ENCODE data around the gene NUP62.

NUP62 gene

DNA sequence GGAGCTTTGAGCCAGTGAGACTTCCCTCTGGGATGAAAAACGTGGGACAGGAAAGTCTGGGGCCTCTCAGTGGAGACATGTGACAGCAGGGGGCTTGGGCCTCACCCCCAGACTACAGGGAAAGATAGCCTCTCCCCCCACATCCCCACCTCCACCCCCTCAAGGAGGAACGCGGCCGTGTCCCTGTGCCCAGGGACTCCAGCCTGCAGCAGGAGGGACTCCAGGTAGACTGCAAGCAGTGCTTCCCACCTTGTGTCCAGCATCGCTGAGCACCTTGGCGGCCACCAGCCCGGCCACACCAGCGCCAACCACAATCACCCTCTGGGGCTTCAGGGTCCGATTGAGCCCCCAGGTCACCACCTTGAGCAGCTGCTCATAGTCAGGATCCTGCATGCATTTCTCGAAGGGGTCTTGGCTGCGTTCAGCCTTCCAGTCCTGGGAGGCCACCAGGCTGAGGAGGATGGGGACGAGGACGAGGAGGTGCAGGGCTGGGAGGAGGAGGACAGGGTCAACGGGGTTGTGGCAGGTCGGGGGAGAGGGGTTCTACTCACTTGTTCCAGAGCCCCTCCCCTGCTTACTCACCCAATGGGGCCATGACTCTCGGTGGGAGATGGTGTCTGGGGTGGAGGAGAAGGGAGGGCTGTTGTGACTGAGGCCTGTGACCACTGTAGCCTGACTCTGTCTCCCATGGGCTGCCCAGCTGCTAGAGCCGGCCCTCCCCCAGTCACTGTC lies 33.6 kb downstream of the NUP62 start:
- no peak for DNase-seq

DNA sequence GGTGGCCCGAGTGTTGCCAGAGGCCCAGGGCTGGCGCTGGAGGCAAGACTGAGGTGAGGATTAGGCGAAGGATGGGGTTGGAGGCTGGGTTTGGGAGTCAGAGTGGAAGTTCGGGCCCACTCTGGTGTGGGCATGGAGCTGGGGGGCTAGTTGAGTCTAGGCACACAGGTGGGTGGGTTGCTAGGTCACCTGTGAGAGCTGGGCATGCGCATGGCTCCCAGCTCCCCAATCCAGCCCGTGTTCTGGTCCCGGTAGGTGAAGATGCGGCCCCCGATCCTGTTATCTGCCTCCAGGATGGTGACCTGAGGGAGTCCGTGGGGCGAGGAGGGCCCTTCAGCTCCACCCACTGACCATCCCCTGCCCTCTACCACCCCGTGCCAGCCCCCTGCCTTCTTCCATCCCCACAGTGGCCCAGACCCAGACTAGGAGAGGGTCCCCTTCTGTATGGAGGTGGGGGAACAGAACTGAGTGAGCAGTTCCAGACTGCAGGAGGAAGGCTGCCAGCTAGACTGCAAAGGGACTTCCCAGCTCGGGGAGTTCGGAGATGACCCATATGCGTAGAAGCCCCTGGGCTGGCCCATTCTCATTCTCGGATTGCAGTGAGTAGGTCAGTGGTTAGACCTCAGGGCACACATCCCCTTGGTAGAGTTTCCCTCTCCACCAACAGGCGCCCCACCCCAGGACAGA lies 34.3 kb downstream of the NUP62 start:
- no peak for DNase-seq

DNA sequence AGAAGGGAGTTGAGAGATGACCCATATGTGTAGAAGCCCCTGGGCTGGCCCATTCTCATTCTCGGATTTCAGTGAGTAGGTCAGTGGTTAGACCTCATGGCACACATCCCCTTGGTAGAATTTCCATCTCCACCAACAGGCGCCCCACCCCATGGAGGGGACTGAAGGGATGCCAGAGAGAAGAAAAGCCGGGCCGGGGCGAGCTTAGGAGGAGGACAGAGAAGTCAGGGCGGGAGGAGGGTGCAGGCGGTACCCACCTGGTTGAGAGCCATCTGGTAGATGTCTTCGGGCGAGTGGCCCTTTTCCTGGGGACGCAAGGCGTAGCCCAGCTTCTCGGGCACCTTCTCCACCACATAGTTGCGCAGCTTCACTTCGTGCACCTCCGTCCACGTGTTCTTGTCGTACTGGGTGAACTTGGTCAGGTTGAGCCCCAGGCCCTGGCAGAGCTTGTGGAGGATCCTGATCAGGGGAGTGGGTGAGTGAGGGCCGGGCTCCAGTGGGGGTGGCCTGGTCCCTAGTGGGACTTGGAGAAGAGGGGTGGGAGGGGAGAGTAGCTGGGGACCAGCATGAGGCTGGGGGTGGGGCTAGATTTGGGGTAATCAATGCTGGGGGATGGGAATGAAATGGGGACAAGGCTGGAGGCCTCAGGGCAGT lies 35.2 kb downstream of the NUP62 start:
- no peak for DNase-seq

- DNase-seq: no peak
Observed at GRCh38 chr19:49892716-49893115, 36.6 kb downstream of the NUP62 start.

- DNase-seq: no peak
Observed at GRCh38 chr19:49891393-49891792, 37.9 kb downstream of the NUP62 start.

DNA sequence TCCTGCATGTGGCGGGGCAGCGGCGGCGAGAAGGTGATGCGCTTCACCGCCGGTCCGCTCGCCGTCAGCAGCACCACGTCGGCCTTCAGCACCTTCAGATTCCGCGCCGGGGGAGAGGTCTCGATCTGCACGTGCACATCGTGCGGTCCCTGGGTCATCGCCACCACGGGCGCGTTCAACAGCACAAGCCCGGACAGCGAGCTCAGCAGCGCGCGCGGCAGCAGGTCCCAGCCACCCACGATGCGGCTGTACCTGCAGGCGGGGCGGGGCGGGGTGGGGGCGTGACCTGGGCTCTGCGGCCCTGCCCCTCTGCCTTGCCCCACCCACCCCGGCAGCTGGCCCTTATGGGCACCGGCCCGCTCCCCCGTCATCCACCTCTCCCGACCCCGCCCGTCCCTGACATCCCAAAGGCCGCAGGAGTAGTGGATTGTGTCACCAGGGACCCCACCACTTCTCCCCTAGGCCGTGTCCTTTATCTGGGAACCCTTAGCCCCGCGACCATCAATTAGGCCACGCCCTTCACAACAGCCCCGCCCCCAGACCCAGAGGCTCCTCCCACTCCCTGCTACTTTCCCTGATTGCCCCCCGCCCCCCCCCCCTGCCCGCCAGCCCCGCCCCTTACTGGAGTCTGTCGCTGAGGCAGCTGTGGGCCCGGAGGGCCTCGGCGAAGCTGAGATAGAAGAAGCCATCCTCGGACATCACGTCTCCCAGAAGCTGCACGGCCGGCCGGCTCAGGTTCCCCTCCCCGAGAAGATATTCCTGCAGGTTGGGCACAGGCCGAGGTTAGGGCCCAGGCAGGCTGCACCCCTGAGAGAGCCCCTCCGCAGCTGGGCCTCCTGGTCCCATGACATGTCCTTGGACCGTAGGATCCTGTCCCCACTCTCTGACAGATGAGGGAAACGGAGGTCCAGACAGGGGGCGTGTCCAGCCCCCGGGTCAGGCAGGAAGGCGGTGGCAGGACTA lies 38.7 kb downstream of the NUP62 start:
- DNase-seq: no peak

DNA sequence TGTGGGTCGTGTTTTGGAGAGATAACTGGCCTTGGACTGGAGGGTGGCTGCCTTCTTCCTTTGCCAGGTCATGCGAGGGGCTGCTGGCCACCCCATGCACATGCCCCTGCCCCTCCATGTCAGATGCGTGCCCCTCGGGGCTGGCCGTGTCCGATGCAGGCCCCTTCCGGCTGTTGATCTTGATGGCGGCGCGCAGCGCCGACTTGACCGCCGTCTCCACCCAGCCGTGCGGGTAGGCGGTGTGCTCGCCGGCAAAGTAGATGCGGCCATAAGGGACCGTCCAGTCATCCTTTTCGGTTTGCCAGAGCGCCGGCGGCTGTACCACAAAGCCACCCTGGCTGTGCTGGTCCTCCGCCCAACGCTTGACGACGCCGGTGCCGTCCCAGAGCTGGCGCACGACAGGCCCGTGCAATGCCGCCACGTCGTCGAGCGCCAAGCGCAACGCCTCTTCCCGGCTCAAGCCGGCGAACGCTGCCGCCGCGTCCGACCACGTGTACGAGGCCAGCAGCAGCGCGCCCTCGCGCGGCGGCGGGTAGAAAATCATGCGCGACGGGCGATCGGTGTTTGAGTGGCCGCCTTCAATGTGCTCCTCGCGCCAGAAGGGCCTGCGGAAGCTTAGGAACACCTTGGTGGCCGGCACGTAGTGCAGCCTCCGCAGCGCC lies 39.5 kb downstream of the NUP62 start:
- no peak for DNase-seq

GRCh38 chr19:49889038-49889686 lies 40.1 kb downstream of the NUP62 start:
- no peak for DNase-seq

DNA sequence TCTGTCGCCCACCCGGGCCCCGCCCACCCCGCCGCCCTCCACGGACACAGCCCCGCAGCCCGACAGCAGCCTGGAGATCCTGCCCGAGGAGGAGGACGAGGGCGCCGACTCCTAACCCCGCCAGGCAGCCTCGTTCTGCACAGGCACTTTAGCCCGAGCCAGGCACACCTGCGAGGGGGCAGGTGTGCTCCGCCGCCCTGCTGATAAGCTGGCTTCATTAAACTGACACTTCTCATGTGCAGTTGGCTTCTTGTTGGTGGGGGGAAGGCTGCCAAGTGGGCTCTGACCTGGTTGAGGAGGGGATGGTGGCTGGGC lies 40.8 kb downstream of the NUP62 start:
- DNase-seq: no peak

DNA sequence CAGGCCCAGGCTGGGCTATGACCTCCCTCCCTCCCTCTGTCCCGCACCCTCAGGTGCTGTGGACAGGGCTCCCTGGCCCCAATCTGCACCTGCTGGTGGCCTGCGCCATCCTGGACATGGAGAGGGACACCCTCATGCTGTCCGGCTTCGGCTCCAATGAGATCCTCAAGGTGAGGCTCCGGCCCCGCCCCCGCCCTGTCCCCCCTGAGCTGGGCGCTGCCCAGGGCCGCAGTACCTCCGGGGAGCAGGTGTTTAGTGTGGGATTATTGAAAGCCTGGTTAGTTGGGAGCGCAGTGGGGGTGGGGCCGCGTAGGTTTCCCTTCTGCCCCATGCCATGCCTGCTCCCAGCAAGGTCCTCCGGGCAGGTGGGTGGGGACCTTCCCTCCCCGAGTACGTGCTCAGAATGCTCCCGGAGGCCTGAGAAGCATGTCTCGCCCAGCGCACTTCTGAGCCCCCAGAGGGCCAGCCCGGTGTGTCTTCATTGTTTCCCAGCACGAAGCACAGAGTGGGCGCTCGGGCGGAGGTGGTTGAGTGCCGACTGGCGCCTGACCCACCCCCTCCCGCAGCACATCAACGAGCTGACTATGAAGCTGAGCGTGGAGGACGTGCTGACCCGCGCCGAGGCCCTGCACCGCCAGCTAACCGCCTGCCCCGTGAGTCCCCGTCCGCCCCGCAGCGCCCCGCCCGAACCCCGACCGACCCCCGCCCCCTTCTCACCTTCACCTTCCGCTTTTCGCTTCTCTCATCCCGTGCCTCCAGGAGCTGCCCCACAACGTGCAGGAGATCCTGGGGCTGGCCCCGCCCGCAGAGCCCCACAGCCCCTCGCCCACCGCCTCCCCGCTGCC lies 41.4 kb downstream of the NUP62 start:
- no peak for DNase-seq

- DNase-seq: no peak
Observed at GRCh38 chr19:49887037-49887664, 42.2 kb downstream of the NUP62 start.

DNA sequence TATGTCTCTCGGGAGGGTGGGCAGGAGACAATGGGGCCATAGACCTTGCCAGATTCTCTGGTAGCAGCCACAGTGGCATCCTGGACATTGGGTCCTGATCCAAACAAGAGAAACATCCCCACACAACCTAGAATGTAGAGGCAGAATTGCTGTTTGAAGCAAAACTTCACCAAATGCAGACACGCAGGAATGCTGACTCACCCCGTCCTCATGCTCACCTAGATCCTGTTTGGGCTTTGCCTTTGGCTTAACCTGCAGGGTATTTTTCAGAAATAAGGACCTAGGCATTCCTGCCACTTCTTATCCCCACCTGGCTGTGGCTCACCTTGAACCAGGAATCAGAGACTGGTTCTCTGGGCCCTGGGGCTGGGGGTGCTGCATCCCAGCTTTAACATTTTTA lies 44.5 kb downstream of the NUP62 start:
- no peak for DNase-seq

- DNase-seq: no peak
Observed at GRCh38 chr19:49884109-49884508, 45.2 kb downstream of the NUP62 start.

DNA sequence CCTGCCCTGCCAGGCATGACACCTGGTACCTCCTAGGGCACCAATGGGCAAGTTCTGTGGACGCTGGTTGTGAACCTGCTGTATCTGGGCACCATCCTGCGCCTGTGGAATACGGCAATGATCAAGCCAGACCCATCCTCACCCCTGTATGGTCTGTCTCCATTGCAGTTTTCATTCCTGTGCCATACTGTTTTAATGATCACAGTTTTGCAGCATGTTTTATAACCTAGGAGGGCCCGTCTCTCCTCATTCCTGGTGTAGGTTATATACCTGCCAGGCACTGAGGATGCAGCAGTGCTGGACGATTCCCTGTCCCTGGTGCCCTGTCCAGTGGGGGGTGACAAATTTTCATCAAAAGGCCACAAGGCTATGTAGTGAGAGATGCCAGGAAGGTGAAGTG lies 46.2 kb downstream of the NUP62 start:
- DNase-seq: no peak

DNA sequence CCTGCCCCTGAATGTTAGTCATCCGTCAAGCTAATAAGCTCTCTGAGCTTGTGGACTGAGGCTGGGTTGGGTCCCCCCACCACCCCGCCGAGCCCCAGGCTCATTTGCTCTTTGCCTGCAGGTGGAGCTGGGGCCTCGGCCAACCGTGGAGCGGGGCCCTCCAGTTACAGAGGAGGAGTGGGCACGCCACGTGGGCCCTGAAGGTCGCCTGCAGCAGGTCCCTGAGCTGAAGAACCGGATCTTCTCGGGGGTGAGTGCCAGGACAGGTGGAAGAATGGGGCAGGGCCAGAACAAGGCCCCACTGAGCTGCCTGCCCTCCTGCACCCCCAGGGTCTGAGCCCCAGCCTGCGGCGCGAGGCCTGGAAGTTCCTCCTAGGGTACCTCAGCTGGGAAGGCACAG lies 46.7 kb downstream of the NUP62 start:
- DNase-seq: no peak

DNA sequence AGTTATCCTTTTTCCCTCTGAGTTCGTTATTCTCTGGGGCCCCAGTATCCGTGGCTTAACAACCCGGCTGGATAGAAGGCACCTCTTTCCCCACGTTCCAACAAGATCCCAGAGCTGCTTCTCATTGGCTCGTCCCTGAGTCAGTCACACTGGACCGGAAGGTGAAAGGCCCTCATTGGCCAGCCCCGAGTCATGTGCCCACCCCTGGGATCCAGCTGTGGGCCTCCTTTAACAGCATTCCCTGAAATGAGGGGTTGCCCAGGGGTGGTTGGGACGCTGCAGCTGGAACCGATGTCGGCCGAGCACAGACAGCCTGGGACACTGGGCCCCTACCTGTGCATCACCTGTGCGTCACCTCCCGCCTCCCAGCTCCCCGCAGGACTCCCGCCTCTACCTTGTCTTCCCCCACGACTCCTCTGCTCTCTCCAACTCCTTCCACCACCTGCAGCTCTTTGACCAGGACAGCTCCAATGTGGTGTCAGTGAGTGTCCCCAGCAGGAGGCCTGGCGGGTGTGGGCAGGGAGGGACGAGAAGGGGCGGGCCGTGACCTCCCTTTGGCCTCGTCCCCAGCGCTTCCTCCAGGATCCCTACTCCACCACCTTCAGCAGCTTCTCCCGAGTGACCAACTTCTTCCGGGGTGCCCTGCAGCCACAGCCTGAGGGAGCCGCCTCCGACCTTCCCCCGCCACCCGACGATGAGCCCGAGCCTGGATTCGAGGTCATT lies 47.5 kb downstream of the NUP62 start:
- DNase-seq: no peak

DNA sequence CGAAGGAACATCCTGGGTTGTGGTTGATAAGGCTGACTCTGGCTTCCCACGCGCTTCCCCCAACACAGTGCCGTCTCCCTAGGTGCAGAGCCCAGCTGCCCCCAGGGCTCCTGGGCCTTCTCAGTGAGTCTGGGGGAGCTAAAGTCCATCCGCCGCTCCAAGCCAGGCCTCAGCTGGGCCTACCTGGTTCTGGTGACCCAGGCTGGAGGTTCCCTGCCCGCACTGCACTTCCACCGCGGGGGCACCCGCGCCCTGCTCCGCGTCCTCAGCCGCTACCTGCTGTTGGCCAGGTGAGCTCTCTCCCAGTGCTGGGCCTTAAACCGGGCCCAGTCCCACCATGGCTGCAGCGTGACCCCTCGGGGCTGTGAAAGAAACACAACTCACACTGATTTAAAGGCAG lies 48.1 kb downstream of the NUP62 start:
- no peak for DNase-seq

- DNase-seq: no peak
Observed at GRCh38 chr19:49880162-49880869, 49.0 kb downstream of the NUP62 start.

GRCh38 chr19:49879243-49879963 lies 49.9 kb downstream of the NUP62 start:
- no peak for DNase-seq
